SK-N-MC (cell line): Measurements from ENCODE around the gene DDX53.

Source experiments
- EZH2 ChIP-seq: fragments of 200-600 bp; sonication (generic); IDR thresholded peaks from one replicate; pipeline ENCODE4 v1.6.1; 2017; ENCODE audit warnings: antibody characterized with exemption
- POLR2AphosphoS5 ChIP-seq: IDR thresholded peaks from 2 replicates; pipeline ENCODE4 v1.6.1; 2012; ENCODE audit warnings: mild to moderate bottlenecking, low read depth, low read length, borderline replicate concordance

GRCh38 chrX:22969411-22969810 is 30.3 kb upstream of the DDX53 start:
- TF ChIP-seq EZH2 (no peak), POLR2AphosphoS5 (no peak)
